DOHH2 (cell line): ENCODE results near the gene LBX2.
A peak's percentile ranks its signal among the peaks of the same experiment; 100 is the strongest.

ENCODE experiments used
- H3F3A ChIP-seq: fragments of 200-600 bp; sonication (generic), shearing (Covaris generic); 2 replicates; pipeline ENCODE4 v1.6.0; 2016; ENCODE audit warnings: antibody characterized with exemption, mild to moderate bottlenecking; ENCODE audit not compliant: control insufficient read depth, insufficient read depth
- H3K27ac ChIP-seq: fragments of 200-600 bp; sonication (generic); 2 replicates; pipeline ENCODE4 v1.5.1; 2014; ENCODE audit warnings: low read depth, mild to moderate bottlenecking, low read length, moderate library complexity
- H3K27me3 ChIP-seq: fragments of 200-600 bp; sonication (generic); 2 replicates; pipeline ENCODE4 v1.6.1; 2014; ENCODE audit warnings: mild to moderate bottlenecking, low read length, mixed read lengths; ENCODE audit not compliant: control insufficient read depth
- H3K36me3 ChIP-seq: fragments of 200-600 bp; sonication (generic); 2 replicates; pipeline ENCODE4 v1.6.1; 2014; ENCODE audit warnings: mild to moderate bottlenecking, low read length, moderate library complexity, mixed read lengths; ENCODE audit not compliant: control insufficient read depth
- H3K4me1 ChIP-seq: fragments of 200-600 bp; sonication (generic); 2 replicates; pipeline ENCODE4 v1.6.1; 2014; ENCODE audit warnings: mild to moderate bottlenecking, low read length, mixed read lengths; ENCODE audit not compliant: control insufficient read depth
- H3K4me2 ChIP-seq: fragments of 200-600 bp; sonication (generic); 2 replicates; pipeline ENCODE4 v1.6.0; 2014; ENCODE audit warnings: mild to moderate bottlenecking, low read length, moderate library complexity
- H3K4me3 ChIP-seq: fragments of 200-600 bp; sonication (generic); 2 replicates; pipeline ENCODE4 v1.5.1; 2014; ENCODE audit warnings: mild to moderate bottlenecking, low read length, mixed read lengths
- H3K79me2 ChIP-seq: fragments of 200-600 bp; sonication (generic); 2 replicates; pipeline ENCODE4 v1.6.1; 2014; ENCODE audit warnings: mild to moderate bottlenecking, low read length, mixed read lengths; ENCODE audit not compliant: control insufficient read depth
- H3K9me2 ChIP-seq: fragments of 200-600 bp; sonication (generic); replicated peaks from 2 replicates; pipeline ENCODE4 v1.6.1; 2014; ENCODE audit warnings: mild to moderate bottlenecking, low read length, mixed read lengths; ENCODE audit not compliant: control insufficient read depth
- H3K9me3 ChIP-seq: fragments of 200-600 bp; sonication (generic); 2 replicates; pipeline ENCODE4 v1.6.1; 2014; ENCODE audit warnings: antibody characterized with exemption, low read length, mixed read lengths; ENCODE audit not compliant: control insufficient read depth, insufficient read depth
- H4K20me1 ChIP-seq: fragments of 200-600 bp; sonication (generic); 2 replicates; pipeline ENCODE4 v1.6.0; 2014; ENCODE audit warnings: low read depth, mild to moderate bottlenecking, antibody characterized with exemption, low read length, moderate library complexity; ENCODE audit not compliant: control insufficient read depth, insufficient read depth
- CTCF ChIP-seq: fragments of 200-600 bp; sonication (generic); IDR thresholded peaks from one replicate; pipeline ENCODE4 v1.5.1; 2014; ENCODE audit warnings: antibody characterized with exemption, mild to moderate bottlenecking, low read depth, low read length; ENCODE audit not compliant: poor library complexity, severe bottlenecking
- EZH2phosphoT487 ChIP-seq: fragments of 200-600 bp; sonication (generic); IDR thresholded peaks from 2 replicates; pipeline ENCODE4 v1.6.1; 2017; ENCODE audit warnings: borderline replicate concordance, mild to moderate bottlenecking, antibody characterized with exemption, low read length, moderate library complexity, mixed read lengths

LBX2 gene

GRCh38 chr2:74499267-74499939 is at the start of gene LBX2:
LBX2 (minus strand) TSS chr2:74499603; CDS start chr2:74499537, 66 bp downstream.
- TF ChIP-seq EZH2phosphoT487 = no peak
- no peak for TF ChIP-seq CTCF

GRCh38 chr2:74548285-74548899 is 49.0 kb upstream of the LBX2 start:
- Histone ChIP-seq H3F3A (no peaks in the 10 kb centered on the region), H3K79me2 (no peaks in the 10 kb centered on the region), H3K4me3 (0 out of 2 replicates have a peak overlapping the region, but pooled peaks have one; percentile 16), H3K9me2 (no peaks in the 10 kb centered on the region), H3K27ac (no peak overlapping the region), H3K4me1 (peaks cover 16% of the 10 kb centered on the region), H3K4me2 (peak overlapping the region; percentile 27; the same call in 1 of the 2 replicates), H3K27me3 (peaks cover 44% of the 10 kb centered on the region), H3K36me3 (no peaks in the 10 kb centered on the region), H4K20me1 (no peaks in the 10 kb centered on the region), H3K9me3 (no peaks in the 10 kb centered on the region)
- TF ChIP-seq EZH2phosphoT487 (no peak), CTCF (no peak)

More at GRCh38 chr2:74499267-74499939, at the start of gene LBX2:
- Histone ChIP-seq H3F3A (no peaks in the 10 kb centered on the region), H4K20me1 (no peaks in the 10 kb centered on the region), H3K9me3 (no peaks in the 10 kb centered on the region), H3K27ac (no peak within 1 kb of the TSS), H3K79me2 (no peaks in the 10 kb centered on the region), H3K4me1 (peaks cover 20% of the 10 kb centered on the region), H3K4me2 (peak within 1 kb of the TSS; percentile 38), H3K9me2 (no peaks in the 10 kb centered on the region), H3K4me3 (peak within 1 kb of the TSS; percentile 35; the same call in 1 of the 2 replicates), H3K36me3 (no peaks in the 10 kb centered on the region; the same call in 1 of the 2 replicates), H3K27me3 (peaks cover 61% of the 10 kb centered on the region)

GRCh38 chr2:74546004-74546403 is 46.6 kb upstream of the LBX2 start:
- Histone ChIP-seq H3K27ac (no peak overlapping the region), H3K4me1 (peaks cover 4% of the 10 kb centered on the region; the same call in 1 of the 2 replicates), H4K20me1 (no peaks in the 10 kb centered on the region), H3K36me3 (no peaks in the 10 kb centered on the region), H3K9me2 (no peaks in the 10 kb centered on the region), H3F3A (no peaks in the 10 kb centered on the region), H3K4me3 (no peak overlapping the region), H3K79me2 (no peaks in the 10 kb centered on the region), H3K9me3 (no peaks in the 10 kb centered on the region), H3K27me3 (peaks cover 39% of the 10 kb centered on the region), H3K4me2 (no peak overlapping the region)
- TF ChIP-seq CTCF (no peak), EZH2phosphoT487 (no peak)
